ENCODE results near the gene SCUBE2.
"Not testable (repeated sequence)": the region's sequence is repeated elsewhere in the genome, so short reads cannot be mapped to it uniquely, and the experiment has no call there.

SCUBE2 gene

GRCh38 chr11:9039863-9040262 lies 51.5 kb downstream of the SCUBE2 start:
- no peak for DNase-seq

DNA sequence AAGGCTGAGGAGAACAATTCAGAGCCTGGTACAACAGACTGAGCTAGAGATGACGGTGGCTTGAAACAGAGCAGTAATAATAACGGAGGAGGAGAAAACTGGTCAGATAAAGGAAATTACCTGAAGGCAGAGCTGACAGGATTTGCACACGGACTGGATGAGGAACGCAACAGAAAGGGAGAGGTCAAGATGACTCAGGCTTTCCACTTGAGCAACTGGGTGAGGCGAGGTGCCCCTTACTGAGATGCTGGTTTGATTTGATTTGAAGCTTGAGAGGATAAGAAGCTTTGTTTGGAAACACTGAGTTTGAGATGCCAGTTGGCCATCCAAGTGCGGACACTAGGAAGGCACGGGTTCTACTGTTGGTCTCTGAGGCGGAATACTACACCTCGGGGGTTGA lies 52.2 kb downstream of the SCUBE2 start:
- DNase-seq = no peak

DNA sequence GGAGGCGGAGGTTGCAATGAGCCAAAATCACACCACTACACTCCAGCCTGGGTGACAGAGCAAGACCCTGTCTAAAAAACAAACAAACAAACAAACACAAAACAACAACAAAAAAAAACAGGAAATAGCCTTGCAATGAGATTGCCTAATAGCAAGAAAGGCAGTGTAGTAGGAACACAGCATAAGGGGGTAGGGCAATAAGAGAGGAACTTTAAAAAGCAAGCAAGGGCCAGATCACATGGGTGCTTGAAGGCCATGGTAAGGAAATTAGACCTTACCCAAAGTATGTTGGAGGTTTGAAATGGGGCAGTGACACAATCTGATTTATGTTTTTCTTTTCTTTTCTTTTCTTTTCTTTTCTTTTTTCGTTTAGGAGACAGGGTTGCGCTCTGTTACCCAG lies 52.9 kb downstream of the SCUBE2 start:
- DNase-seq = no peak

DNA sequence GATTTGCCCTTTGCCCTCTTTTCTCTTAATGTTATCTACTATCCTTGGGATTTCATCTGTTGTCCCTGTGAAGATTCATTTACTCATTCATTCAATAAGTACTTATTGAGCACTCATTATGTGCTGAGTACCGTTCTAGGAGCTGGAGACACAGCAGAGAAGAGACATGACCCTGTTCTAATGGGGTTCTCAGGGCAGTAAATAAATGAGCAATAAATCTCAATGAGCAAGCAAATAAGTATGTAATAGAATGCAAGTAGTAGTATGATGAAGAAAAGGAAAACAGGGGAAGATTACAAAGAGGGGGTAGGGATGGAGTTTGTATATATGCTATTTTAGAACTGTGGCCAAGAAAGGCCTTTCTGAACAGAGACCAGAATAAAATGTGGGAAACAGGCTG lies 53.4 kb downstream of the SCUBE2 start:
- DNase-seq = no peak

- no peak for DNase-seq
Observed at GRCh38 chr11:9037046-9037780, 54.2 kb downstream of the SCUBE2 start.

DNA sequence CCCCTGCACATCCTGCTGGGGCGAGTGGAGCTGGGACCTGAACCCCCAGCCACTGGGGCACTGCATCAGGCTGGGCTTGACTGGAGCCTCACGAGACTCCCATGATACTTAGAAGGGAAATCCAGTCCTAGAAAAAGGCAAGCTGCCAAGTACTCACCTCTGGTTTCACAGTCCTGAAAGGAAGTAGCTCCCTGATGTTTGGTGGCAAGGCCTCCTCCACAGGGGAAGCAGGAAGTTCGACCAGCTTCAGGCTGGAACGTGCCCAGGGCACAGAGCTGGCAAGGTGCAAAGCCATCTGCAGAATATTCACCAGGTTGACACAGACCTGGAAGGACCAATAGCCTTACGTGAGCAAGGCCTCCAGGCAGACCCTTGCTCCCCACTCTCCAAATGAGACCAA lies 60.8 kb downstream of the SCUBE2 start:
- DNase-seq = no peak

GRCh38 chr11:9029422-9029821 lies 62.0 kb downstream of the SCUBE2 start:
- DNase-seq = no peak

DNA sequence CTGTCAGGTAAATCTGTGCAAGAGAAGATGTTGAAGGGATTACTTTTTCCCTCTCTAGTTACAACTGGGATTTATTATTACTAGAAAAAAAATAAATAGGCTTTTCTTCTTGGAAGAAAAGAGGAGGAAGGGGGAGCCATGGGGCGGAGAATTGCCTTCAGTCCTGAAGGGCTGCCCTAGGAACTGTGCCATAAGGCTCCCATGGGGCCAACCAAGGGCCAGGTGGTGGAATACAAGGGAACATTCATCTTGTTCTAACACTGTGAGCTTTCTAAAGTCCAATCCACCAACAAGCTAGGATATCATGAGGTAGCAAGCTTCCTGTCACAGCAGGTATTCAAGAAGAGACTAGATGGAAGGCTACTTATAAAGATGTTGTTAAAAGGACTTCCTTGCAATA lies 62.8 kb downstream of the SCUBE2 start:
- no peak for DNase-seq

DNA sequence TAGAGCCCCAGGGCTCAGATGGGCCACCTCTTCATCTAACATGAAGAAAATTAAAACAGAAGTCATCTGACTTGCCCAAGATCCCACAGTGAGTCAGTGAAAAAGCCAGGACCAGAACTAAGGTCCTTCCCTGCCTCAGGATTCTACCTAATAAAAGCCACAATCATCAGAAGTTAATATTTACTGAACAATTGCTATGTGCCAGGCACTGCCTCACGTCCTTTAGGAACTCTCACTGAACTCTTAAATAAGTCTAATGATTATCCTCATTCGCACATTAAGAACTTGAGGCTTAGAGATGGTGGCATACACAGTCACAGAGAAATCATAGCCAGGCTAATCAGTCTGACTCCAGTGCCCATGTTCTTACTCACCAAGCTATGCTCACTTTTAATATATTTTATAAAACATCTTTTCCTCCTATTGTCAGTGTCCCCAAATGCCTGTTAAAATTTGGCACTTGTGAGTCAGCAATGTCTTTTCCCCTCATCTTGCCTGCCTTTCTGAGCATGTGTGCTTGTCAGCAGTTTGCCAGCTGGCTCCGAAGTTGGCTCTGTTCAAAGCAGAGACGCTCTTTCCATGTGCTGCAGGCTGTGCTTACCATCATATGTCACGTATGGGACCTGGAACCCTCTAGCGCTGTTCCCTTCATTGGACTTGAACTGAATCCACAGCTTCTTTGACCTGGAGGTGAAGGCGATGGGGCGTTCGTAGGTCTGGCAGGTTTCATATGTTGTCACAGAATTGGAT lies 66.1 kb downstream of the SCUBE2 start:
- DNase-seq = no peak

DNA sequence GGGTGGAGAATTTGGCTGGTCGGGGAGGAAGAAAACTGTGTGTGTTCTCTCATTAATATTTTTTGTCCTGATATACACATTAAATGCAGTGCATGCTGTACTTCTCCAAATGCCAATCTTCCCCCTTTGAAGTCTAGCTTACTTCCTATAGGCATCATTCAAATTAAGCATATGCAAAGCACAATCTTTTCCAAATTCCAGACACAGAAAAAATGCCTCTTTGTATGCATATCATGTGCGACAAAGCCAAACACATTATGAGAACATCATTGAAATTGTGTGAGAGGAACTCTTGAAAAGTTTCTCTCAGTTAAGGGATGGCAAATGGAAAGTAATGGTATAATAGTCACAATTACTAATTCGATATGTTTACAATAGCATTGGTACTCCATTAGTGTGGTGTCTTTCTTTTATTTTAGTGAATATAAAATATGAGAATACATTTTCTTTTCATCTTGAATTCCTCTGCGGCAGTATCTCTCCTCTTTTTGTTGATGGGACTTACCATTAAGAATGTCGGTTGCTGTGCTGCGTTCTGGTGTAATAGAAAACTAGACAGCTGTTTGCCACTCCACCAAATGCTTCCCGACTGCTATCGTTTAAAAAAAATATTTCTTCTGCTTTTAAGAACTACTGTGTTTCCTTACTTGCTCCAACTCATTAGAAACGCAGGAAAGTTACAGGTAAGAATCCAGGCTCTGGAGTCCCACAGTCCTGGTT lies 68.3 kb downstream of the SCUBE2 start:
- no peak for DNase-seq

DNA sequence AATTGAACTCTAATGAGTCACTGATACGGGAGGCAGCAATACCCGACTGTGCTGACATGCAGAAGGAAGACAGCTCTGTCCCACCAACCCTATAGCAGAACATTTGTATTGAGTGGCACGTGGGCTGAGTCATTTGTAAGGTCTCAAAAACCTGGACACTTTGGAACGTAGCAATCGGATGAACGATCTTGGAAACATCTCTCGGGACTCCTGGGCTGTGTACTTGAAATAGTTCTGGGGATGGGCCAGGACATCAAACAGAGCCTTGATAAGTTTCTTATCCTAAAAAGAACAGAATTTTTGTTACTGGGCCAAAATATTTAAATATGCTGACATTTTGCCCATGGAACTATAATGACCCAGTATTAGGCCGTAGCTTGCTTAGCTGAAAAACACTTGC lies 70.5 kb downstream of the SCUBE2 start:
- DNase-seq = no peak

GRCh38 chr11:9019861-9020260 lies 71.5 kb downstream of the SCUBE2 start:
- no peak for DNase-seq

DNA sequence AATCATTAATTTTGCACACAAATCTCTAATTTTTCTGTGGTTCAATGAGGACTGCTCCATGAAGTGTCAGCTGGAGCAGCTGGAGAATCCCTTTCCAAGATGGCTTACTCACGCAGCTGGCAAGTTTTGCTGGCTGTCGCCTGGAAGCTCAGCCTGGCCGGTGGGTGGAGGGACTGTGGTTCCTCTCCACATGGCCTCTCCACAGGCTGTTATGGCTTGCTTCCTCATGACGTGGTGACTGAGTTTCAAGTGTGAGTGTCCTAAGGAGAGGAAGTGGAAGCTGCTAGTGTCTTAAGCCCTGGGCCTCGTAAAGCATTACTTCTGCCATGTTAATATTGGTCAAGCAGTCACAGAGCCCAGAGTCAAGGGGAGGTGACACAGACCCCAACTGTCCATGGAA lies 73.6 kb downstream of the SCUBE2 start:
- DNase-seq = no peak

DNA sequence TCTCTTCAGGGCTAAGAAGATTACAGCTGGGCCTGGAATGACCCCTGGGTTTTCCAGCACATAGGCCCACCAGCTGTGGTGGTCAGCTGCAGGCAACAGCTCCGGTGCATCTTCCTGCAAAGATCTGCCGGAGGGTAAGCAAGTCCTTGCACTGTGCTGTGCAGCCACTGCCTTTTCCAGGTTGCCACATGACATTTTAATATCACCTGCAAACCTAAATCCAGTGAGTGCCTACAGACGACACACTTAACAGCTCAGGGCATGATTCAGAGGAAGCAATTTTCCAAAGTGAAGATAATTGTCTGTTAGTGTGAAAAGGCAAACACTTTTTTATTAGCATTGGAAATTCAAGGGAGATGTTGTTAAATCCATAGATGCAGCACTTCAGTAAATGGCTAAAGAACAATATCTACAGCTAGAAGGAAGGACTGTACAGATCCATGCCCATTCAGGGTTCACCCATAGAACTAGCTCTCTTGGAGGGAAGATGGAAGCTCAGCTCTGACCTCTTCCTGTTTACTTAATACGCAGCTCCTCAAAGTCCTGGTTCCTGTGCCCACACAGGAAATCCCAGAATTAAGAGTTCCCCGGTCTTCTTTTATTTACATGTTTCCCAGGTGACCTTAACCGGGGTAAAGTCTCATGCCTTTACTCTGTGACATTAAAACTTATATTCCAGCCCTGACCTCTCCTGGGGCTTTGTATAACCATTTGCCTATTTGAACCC lies 74.3 kb downstream of the SCUBE2 start:
- no peak for DNase-seq

DNA sequence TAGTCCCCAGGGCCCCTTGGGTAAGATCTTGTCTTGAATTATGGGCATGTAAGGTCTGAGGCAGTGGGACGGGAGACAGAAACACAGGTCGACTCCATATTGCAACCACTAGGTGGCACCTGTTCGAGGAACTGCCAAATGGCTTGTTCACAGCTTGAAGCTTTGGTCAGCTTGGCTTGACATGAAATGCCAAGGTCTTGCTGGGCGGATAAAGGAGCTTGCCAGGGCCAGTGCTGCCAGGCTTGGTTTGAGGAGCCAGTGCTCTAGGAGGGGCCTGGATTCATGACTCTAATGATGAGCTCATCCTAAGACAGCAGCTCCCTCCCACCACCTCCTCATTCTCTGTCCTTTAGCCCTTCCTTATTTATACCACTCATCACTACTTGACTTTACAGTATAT lies 75.7 kb downstream of the SCUBE2 start:
- peak; percentile 73 for DNase-seq

DNA sequence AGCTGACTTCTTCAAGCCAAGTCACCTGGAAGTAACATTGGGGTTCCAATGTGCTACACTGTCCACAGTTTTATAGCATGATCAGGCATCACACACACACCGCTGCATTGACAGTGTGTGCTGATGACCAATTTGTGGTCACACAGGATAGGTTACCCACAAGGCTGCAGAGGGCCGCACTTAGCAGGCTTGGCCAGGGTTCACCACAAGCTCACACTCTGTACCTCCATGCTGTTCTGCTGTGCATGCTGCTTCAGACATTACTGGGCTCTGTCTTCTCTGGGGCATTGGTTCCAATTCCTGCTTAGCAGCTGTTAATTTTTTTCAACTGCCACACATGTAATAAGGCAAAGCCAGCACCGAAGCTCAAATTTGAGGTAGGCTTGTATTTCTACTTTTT lies 76.6 kb downstream of the SCUBE2 start:
- no peak for DNase-seq

DNA sequence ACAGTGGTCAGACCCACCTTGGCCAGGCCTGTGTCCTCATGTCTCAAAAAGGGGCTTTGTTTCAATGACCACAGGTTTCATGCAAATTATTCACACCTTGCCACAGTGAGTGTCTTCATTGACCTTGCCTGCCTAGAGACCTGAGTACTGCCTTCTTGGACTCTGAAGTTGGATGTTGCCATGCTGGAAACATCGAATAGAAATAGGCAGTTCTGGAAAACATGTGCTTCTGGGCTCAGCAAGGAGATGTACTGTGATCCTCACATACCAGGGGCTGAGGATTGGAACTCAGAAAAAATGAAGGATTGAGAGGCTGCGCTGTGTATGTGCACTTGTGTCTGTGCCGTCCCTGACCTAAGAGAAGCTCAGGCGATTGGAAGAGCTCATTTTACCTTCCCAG lies 78.0 kb downstream of the SCUBE2 start:
- no peak for DNase-seq

DNA sequence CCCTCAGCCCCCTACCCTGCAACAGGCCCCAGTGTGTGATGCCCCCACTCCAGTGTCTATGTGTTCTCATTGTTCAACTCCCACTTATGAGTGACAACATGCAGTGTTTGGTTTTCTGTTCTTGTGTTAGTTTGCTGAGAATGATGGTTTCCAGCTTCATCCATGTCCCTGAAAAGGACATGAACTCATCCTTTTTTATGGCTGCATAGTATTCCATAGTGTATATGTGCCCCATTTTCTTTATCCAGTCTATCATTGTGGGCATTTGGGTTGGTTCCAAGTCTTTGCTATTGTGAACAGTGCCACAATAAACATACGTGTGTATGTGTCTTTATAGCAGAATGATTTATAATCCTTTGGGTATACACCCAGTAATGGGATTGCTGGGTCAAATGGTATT lies 81.9 kb downstream of the SCUBE2 start:
- not testable (repeated sequence) for DNase-seq

GRCh38 chr11:9008661-9009060 lies 82.7 kb downstream of the SCUBE2 start:
- DNase-seq = no peak

DNA sequence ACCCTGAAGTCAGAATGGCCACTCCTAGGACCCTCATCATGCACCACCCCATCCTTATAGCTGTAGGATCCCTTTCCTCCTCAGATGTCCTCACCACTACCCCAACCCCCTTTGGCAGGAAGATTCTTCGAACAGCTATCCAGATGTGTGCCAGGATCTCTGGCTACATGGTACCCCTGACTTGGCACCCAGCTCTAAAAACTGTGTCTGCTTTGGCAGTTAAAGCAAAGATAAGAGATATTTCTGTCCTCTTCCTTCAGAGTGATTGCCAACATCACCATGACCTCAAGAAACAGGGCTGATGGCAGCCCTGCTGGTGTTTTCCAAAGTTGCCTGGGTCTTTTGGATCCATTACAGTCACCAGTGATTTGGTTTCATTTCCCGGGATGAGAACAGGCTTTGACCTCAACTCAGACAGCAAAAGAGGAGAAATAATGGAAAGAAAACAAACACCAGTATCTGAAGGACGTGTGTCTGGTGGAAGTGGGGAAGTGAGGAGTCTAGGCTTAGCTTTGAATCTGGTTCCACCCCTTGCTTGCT lies 83.3 kb downstream of the SCUBE2 start:
- no peak for DNase-seq

DNA sequence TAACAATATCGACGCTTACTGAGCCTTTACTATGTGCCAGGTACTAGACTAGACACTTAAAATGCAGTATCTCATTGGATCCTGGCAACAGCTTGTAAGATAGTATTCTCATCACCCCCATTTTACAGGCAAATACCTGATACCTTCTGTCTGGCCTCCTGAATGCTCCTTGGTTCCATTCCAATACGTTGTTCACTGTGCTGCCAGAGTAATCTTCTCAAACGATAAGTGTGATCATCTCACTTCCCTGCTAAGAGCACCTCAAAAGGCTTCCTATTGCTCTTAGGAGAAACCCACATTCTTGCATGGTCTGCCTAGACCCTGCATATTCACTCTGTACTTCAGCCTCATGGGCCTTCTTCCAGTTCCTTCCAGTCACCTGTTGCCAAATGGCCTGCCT lies 86.3 kb downstream of the SCUBE2 start:
- DNase-seq = no peak

DNA sequence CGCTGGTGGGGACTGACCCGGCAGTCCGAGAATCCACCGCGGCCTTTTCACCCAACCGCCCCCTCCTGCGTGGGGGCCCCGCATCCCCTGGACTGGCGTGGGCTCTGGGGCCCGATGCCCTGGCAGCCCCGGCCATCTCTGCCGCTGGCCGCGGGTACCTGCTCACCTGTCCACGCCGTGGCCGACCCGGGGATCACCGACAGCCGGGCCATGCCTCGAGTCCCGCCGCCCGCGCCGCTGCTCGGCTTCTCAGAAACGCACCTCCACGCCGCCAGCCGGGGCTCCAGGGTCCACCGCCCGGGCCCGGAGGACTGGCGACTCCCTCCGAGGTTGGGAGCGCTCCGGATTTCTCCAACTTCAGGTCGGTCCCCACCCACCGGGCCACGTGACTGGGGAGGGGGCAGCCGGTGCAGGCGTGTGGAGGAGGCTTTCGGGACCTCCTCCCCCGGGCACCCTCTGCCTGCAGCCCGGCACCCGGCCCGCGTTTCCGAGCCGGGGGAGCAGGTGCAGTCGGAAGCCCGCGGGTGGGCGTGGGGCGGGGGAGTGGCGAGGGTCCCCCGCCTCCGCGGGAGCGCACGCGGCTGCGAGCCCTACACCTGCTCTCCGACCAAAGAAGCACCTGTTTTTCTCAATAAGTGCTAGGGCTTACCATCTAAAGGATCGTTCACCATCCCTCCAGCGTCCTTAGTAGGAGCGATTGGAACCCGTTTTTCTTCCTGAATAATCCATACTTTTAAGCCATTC lies 87.0 kb downstream of the SCUBE2 start:
- peak; percentile 23 for DNase-seq

Measured in COR-L47 (cell line).